Natural killer cell (primary cell): ENCODE results near the gene SKP2. TPM values are rescaled to one million over a fixed set of nuclear protein-coding genes. Genes with fewer than 3 reads are reported as not detected.
"Not testable (repeated sequence)": the region's sequence is repeated elsewhere in the genome, so short reads cannot be mapped to it uniquely, and the experiment has no call there.

Source experiments
- ATAC-seq, 3 donors: fragments of 150-1000 bp in 2 of 3; fragments of 200-7000 bp in 1 of 3; cut with Tn5 transposase; 1 replicate in 1 of 3; 2 replicates in 2 of 3; pipeline ENCODE4 v1.10.0; 2021; ENCODE audit warnings: mild to moderate bottlenecking in 2 of 3, moderate library complexity in 2 of 3
- DNase-seq, 2 donors: peaks; one replicate each; pipeline versions ENCODE4 v3.0.0 to v3.0.0-alpha.2; 2013 to 2021; ENCODE audit warnings: mixed read lengths in 1 of 2
- H3K27ac ChIP-seq: one replicate; pipeline ENCODE4 v1.5.1; 2013; ENCODE audit warnings: mild to moderate bottlenecking, low read length
- H3K27me3 ChIP-seq: one replicate; pipeline ENCODE4 v1.6.1; 2013; ENCODE audit warnings: low read length; ENCODE audit not compliant: control insufficient read depth, insufficient read depth
- H3K36me3 ChIP-seq: one replicate; pipeline ENCODE4 v1.6.1; 2013; ENCODE audit warnings: low read length; ENCODE audit not compliant: control insufficient read depth, insufficient read depth
- H3K4me1 ChIP-seq: one replicate; pipeline ENCODE4 v1.6.1; 2013; ENCODE audit warnings: low read length; ENCODE audit not compliant: control insufficient read depth, insufficient read depth
- H3K4me3 ChIP-seq: one replicate; pipeline ENCODE4 v1.5.1; 2013; ENCODE audit warnings: low read length
- H3K9me3 ChIP-seq: one replicate; pipeline ENCODE4 v1.6.1; 2013; ENCODE audit warnings: low read length; ENCODE audit not compliant: control insufficient read depth, insufficient read depth
- H3K27ac Mint-ChIP-seq, 2 donors: one replicate each; pipeline ENCODE4 v1.8.0; 2022; ENCODE audit warnings: mild to moderate bottlenecking in 2 of 2, mixed read lengths in 2 of 2, moderate library complexity in 1 of 2
- H3K27me3 Mint-ChIP-seq, 2 donors: one replicate each; pipeline ENCODE4 v1.8.0; 2022; ENCODE audit warnings: low read depth in 2 of 2, mixed read lengths in 2 of 2
- H3K36me3 Mint-ChIP-seq: one replicate; pipeline ENCODE4 v1.8.0; 2022; ENCODE audit warnings: mixed read lengths
- H3K4me1 Mint-ChIP-seq, 2 donors: one replicate each; pipeline ENCODE4 v1.8.0; 2022; ENCODE audit warnings: mixed read lengths in 2 of 2
- H3K4me3 Mint-ChIP-seq: one replicate; pipeline ENCODE4 v1.8.0; 2022; ENCODE audit warnings: mild to moderate bottlenecking, moderate library complexity, mixed read lengths
- H3K9me3 Mint-ChIP-seq, 2 donors: one replicate each; pipeline ENCODE4 v1.8.0; 2022; ENCODE audit warnings: mixed read lengths in 2 of 2
- WGBS: methylation state at CpG from one replicate; pipeline ENCODE4 v1.1.7; 2013; ENCODE audit warnings: missing lambda C conversion rate; ENCODE audit not compliant: insufficient coverage; 5-methylcytosine and 5-hydroxymethylcytosine counted together
- intact Hi-C: fragments of 100-400 bp; cut with micrococcal nuclease; formaldehyde crosslinking; loops from one replicate; pipeline ENCODE4 v1.14.2; 2022
- total RNA-seq, 4 donors: library from RNA; stranded (reverse); fragments of 120-200 nt in 1 of 4; gene quantifications; one replicate each; pipeline versions ENCODE4 v1.2.3 to v1.2.4, GENCODE V29; 2013 to 2022
- TF ChIP-seq, protein P1 (sequence below): fragments of 200-600 bp; IDR thresholded peaks from one replicate; pipeline ENCODE4 v1.8.0; 2022; ENCODE audit warnings: antibody characterized with exemption

Gene SKP2
- total RNA-seq, 3 donors from 2014 or later (not counting 1 experiment from before 2014, with no cell fraction given), result 12.0 to 20.5 (median 15.0) TPM

DNA sequence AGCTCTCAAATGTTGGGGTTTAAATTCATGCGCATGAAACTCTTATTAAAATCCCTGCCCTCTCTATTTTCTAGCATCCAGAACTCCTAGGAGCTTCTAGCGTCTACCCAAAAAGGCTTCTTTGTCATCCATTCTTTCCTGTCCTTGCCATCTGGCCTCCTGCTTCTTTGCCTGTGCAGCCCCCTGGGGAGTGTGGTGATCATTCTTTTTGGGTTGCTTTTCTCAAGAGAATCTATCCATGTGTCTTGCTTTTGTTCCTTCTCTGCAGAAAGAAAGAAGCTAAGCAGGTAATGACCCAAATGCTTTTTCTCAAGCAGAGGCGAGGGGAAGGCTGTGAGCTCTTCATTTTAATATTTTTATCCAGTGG, 26.6 kb downstream of the SKP2 start:
- no peaks in the 10 kb centered on the region for H3K27me3 ChIP-seq
- H3K36me3 Mint-ChIP-seq, result peaks cover 38% of the 10 kb centered on the region
- H3K27ac Mint-ChIP-seq, result no peak overlapping the region
- TF ChIP-seq, protein P1, sequence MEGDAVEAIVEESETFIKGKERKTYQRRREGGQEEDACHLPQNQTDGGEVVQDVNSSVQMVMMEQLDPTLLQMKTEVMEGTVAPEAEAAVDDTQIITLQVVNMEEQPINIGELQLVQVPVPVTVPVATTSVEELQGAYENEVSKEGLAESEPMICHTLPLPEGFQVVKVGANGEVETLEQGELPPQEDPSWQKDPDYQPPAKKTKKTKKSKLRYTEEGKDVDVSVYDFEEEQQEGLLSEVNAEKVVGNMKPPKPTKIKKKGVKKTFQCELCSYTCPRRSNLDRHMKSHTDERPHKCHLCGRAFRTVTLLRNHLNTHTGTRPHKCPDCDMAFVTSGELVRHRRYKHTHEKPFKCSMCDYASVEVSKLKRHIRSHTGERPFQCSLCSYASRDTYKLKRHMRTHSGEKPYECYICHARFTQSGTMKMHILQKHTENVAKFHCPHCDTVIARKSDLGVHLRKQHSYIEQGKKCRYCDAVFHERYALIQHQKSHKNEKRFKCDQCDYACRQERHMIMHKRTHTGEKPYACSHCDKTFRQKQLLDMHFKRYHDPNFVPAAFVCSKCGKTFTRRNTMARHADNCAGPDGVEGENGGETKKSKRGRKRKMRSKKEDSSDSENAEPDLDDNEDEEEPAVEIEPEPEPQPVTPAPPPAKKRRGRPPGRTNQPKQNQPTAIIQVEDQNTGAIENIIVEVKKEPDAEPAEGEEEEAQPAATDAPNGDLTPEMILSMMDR, result no peak
- no peak overlapping the region for H3K27ac ChIP-seq
- H3K4me1 ChIP-seq, result no peaks in the 10 kb centered on the region
- peaks cover 67% of the 10 kb centered on the region for H3K36me3 ChIP-seq
- no peaks in the 10 kb centered on the region for H3K27me3 Mint-ChIP-seq
- H3K4me3 Mint-ChIP-seq, result no peak overlapping the region
- DNase-seq (no peak), ATAC-seq (no peak)
- 95% methylated on average over 3 of the region's 3 CpGs for WGBS
- intact Hi-C loops, result no loop called here
- H3K9me3 Mint-ChIP-seq, result no peaks in the 10 kb centered on the region
- H3K4me3 ChIP-seq, result no peak overlapping the region
- no peaks in the 10 kb centered on the region for H3K9me3 ChIP-seq
- H3K4me1 Mint-ChIP-seq, result no peaks in the 10 kb centered on the region

DNA sequence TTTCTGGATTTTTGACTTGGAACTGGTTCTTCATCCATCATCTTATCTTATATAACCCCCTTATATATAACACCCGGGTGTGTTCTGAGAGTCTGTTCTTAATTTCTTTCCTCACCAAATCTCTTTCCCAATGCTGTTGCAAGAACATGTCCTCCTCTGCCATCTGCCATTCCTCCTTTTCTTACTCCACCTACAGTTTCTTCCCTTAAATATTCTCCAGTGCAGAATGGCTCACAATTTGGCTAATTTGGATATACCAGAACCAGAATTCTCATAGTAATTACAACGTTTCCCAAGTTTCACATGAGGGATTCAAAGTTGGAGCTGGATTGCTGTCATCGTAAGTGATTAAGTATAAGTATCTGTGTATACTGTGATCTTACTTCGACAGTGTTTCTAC, 28.0 kb downstream of the SKP2 start:
- DNase-seq (no peak), ATAC-seq (no peak)
- Histone ChIP-seq H3K36me3 (peaks cover 54% of the 10 kb centered on the region), H3K9me3 (no peaks in the 10 kb centered on the region), H3K27ac (no peak overlapping the region), H3K4me3 (no peak overlapping the region), H3K4me1 (no peaks in the 10 kb centered on the region), H3K27me3 (no peaks in the 10 kb centered on the region)
- no peaks in the 10 kb centered on the region for H3K27me3 Mint-ChIP-seq
- intact Hi-C loops, result no loop called here
- no peaks in the 10 kb centered on the region for H3K9me3 Mint-ChIP-seq
- WGBS, result 95% methylated on average over 4 of the region's 4 CpGs
- no peak overlapping the region for H3K4me3 Mint-ChIP-seq
- no peaks in the 10 kb centered on the region for H3K4me1 Mint-ChIP-seq
- peaks cover 31% of the 10 kb centered on the region for H3K36me3 Mint-ChIP-seq
- TF ChIP-seq, protein P1, result no peak
- H3K27ac Mint-ChIP-seq, result no peak overlapping the region

DNA sequence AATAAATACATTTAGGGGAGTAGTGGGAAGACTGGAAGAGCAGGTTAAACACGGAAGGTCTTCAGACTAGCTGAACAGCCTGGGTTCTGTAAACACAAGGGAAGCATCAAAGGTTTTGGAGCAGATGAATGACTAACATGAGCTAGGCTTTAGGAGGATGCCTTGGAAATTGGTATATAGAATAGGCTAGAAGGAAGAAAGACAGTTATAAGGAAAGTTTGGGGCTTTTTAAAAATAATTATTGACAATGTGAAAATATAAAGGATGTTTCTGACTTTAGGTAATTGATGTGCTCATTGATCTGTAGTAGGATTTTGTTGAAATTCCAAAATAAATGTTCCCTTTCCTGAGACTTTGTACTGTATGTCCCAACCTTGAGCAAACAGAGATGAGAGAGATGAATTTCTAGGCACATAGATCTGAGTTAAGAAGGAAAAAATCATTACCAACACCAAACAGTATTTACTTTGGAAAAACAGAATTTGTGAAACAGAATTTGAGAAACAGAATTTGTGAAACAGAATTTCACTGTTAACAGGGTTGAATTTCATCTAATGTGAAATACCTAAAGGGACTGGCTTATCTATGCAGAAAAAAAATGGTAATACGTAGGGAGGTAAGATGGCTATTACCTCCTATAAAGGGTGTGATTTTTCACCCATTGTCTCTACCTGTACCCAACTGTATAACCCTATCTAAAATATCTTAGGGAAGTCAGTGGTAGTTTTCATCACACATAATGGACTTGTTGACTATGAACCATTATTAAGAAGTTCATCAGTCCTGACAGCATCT, 28.8 kb downstream of the SKP2 start:
- no peaks in the 10 kb centered on the region for H3K9me3 Mint-ChIP-seq
- H3K4me3 Mint-ChIP-seq, result no peak overlapping the region
- H3K9me3 ChIP-seq, result no peaks in the 10 kb centered on the region
- H3K4me3 ChIP-seq, result no peak overlapping the region
- DNase-seq, result no peak
- no peak overlapping the region for H3K27ac ChIP-seq
- no peaks in the 10 kb centered on the region for H3K4me1 ChIP-seq
- WGBS, result 96% methylated on average over 1 of the region's 2 CpGs
- TF ChIP-seq, protein P1, result no peak
- H3K36me3 ChIP-seq, result peaks cover 51% of the 10 kb centered on the region
- H3K27ac Mint-ChIP-seq, result no peak overlapping the region
- no peaks in the 10 kb centered on the region for H3K27me3 Mint-ChIP-seq
- H3K4me1 Mint-ChIP-seq, result no peaks in the 10 kb centered on the region
- no peak for ATAC-seq
- H3K36me3 Mint-ChIP-seq, result peaks cover 29% of the 10 kb centered on the region
- intact Hi-C loops, result no loop called here
- H3K27me3 ChIP-seq, result no peaks in the 10 kb centered on the region

DNA sequence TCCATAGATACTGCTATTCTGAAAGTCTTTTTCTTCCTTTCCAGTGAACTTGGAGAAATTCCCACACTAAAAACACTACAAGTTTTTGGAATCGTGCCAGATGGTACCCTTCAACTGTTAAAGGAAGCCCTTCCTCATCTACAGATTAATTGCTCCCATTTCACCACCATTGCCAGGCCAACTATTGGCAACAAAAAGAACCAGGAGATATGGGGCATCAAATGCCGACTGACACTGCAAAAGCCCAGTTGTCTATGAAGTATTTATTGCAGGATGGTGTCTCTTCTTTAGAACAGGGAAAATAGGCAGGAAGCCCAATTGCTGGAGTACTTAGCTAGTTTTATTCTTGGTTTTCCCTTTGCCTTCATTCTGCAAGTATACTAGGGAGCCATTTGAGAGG, 29.9 kb downstream of the SKP2 start:
- Histone ChIP-seq H3K4me1 (no peaks in the 10 kb centered on the region), H3K9me3 (no peaks in the 10 kb centered on the region), H3K4me3 (no peak overlapping the region), H3K36me3 (peaks cover 51% of the 10 kb centered on the region), H3K27ac (no peak overlapping the region), H3K27me3 (no peaks in the 10 kb centered on the region)
- H3K27ac Mint-ChIP-seq, result no peak overlapping the region
- H3K4me1 Mint-ChIP-seq, result no peaks in the 10 kb centered on the region
- WGBS, result 97% methylated on average over 2 of the region's 2 CpGs
- ATAC-seq (no peak), DNase-seq (no peak)
- no peaks in the 10 kb centered on the region for H3K9me3 Mint-ChIP-seq
- TF ChIP-seq, protein P1, result no peak
- intact Hi-C loops, result no loop called here
- H3K4me3 Mint-ChIP-seq, result no peak overlapping the region
- H3K27me3 Mint-ChIP-seq, result no peaks in the 10 kb centered on the region
- H3K36me3 Mint-ChIP-seq, result peaks cover 29% of the 10 kb centered on the region

DNA sequence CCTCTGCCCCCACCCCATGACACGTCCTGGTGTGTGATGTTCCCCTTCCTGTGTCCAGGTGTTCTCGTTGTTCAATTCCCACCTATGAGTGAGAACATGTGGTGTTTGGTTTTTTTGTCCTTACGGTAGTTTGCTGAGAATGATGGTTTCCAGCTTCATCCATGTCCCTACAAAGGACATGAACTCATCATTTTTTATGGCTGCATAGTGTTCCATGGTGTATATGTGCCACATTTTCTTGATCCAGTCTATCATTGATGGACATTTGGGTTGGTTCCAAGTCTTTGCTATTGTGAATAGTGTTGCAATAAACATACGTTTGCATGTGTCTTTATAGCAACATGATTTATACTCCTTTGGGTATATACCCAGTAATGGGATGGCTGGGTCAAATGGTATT, 32.5 kb downstream of the SKP2 start:
- DNase-seq, ATAC-seq, H3K27me3 Mint-ChIP-seq, H3K4me3 Mint-ChIP-seq, H3K4me1 ChIP-seq, H3K9me3 ChIP-seq, H3K27ac Mint-ChIP-seq, H3K9me3 Mint-ChIP-seq, H3K27ac ChIP-seq, H3K4me1 Mint-ChIP-seq, H3K27me3 ChIP-seq, intact Hi-C loops, H3K4me3 ChIP-seq: not testable (repeated sequence)
- H3K36me3 ChIP-seq, result peaks cover 26% of the 10 kb centered on the region
- H3K36me3 Mint-ChIP-seq, result peaks cover 19% of the 10 kb centered on the region
- WGBS, result no CpG with 5 or more reads among the region's 4 CpGs
